Measurements from ENCODE around the gene CCDC85C.

GRCh38 chr14:99502989-99503421 is 101.0 kb downstream of the CCDC85C start:
- TF ChIP-seq CTCF (IDR thresholded peaks at IDR 0.05) (no peak), POLR2A (IDR thresholded peaks at IDR 0.05) (no peak)
